Upper lobe of left lung (tissue), 4 donors: ENCODE results near the gene LIN52.

Experiments
- EP300 ChIP-seq, 4 donors: sonication (generic); formaldehyde crosslinking; IDR thresholded peaks; one replicate each; pipeline ENCODE4 v1.5.1; 2017; ENCODE audit warnings: antibody characterized with exemption in 4 of 4, control low read depth in 2 of 4
- POLR2A ChIP-seq, 4 donors: fragments of 450-650 bp; IDR thresholded peaks; one replicate each; pipeline ENCODE4 v1.5.1; 2016 to 2017; ENCODE audit warnings: antibody characterized with exemption in 4 of 4, mild to moderate bottlenecking in 2 of 4
- POLR2AphosphoS5 ChIP-seq, 2 donors: sonication (generic); formaldehyde crosslinking; IDR thresholded peaks; one replicate each; pipeline ENCODE4 v1.5.1; 2017; ENCODE audit warnings: antibody characterized with exemption in 2 of 2
- TF ChIP-seq, protein P1 (sequence below), 6 experiments: fragments of 450-650 bp in 4 of 6; fragments of 200-600 bp in 2 of 6; sonication (generic) in 2 of 6; IDR thresholded peaks; one replicate each; pipeline ENCODE4 v1.5.1; 2016 to 2019; ENCODE audit warnings: antibody characterized with exemption in 6 of 6

DNA sequence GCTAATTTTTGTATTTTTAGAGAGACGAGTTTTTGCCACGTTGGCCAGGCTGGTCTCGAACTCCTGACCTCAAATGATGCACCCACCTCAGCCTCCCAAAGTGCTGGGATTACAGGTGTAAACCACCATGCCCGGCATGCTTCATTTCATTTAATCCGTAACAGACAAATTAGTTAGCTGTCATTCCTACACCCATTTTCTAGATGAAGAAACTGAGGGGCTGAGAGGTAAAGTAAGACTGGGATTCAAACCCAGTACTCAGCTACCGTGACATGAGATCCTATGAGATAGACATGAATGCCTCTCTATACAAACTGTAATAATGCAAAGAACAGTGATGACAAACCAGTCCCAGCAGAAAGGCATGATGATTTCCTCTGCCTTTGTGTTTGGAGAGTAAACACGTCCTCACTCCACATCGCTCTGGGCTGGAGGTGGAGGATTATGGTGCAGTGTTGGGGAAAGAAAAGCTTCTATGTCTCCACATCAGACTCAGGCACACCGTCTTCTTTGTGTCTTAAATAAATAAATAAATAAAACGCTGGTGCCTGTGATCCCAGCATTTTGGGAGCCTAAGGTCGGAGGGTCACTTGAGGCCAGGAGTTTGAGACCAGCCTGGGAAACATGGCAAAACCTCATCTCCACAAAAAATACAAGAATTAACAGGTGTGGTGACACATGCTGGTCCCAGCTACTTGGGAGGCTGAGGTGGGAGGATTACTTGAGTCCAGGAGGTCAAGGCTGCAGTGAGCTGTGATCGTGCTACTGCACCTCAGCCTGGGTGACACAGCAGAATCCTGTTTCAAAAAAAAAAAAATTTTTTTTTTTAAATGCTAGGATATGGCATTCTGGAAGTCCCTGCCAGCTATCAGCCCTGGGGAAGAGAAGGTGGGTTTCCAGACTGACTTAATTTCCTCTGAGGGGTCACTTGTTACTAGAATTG, 164.9 kb downstream of the LIN52 start:
- TF ChIP-seq, protein P1, sequence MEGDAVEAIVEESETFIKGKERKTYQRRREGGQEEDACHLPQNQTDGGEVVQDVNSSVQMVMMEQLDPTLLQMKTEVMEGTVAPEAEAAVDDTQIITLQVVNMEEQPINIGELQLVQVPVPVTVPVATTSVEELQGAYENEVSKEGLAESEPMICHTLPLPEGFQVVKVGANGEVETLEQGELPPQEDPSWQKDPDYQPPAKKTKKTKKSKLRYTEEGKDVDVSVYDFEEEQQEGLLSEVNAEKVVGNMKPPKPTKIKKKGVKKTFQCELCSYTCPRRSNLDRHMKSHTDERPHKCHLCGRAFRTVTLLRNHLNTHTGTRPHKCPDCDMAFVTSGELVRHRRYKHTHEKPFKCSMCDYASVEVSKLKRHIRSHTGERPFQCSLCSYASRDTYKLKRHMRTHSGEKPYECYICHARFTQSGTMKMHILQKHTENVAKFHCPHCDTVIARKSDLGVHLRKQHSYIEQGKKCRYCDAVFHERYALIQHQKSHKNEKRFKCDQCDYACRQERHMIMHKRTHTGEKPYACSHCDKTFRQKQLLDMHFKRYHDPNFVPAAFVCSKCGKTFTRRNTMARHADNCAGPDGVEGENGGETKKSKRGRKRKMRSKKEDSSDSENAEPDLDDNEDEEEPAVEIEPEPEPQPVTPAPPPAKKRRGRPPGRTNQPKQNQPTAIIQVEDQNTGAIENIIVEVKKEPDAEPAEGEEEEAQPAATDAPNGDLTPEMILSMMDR (IDR thresholded peaks at IDR 0.05) = no peak
- TF ChIP-seq POLR2A (IDR thresholded peaks at IDR 0.05) = no peak
- TF ChIP-seq POLR2AphosphoS5 (IDR thresholded peaks at IDR 0.05) = no peak
- TF ChIP-seq EP300 (IDR thresholded peaks at IDR 0.05) = no peak
